ENCODE measurements around the gene NUDT22. TPM values are rescaled to one million over a fixed set of nuclear protein-coding genes. Genes with fewer than 3 reads are reported as not detected.

Gene NUDT22
- total RNA-seq, 3 donors from 2014 or later (not counting 1 experiment from before 2014, with no cell fraction given), result 59.1 to 79.1 (median 74.8) TPM

- Histone ChIP-seq H3K4me1 (ENCODE audit: control insufficient read depth, insufficient read depth, low read length) (peaks cover 25% of the 10 kb centered on the region), H3K36me3 (ENCODE audit: control insufficient read depth, insufficient read depth, low read length) (peaks cover 68% of the 10 kb centered on the region), H3K9me3 (ENCODE audit: control insufficient read depth, insufficient read depth, low read length) (no peaks in the 10 kb centered on the region), H3K27ac (ENCODE audit: low read length) (no peak overlapping the region), H3K27me3 (ENCODE audit: control insufficient read depth, insufficient read depth, low read length) (no peaks in the 10 kb centered on the region), H3K4me3 (ENCODE audit: low read length) (no peak overlapping the region)
- TF ChIP-seq, protein P1, sequence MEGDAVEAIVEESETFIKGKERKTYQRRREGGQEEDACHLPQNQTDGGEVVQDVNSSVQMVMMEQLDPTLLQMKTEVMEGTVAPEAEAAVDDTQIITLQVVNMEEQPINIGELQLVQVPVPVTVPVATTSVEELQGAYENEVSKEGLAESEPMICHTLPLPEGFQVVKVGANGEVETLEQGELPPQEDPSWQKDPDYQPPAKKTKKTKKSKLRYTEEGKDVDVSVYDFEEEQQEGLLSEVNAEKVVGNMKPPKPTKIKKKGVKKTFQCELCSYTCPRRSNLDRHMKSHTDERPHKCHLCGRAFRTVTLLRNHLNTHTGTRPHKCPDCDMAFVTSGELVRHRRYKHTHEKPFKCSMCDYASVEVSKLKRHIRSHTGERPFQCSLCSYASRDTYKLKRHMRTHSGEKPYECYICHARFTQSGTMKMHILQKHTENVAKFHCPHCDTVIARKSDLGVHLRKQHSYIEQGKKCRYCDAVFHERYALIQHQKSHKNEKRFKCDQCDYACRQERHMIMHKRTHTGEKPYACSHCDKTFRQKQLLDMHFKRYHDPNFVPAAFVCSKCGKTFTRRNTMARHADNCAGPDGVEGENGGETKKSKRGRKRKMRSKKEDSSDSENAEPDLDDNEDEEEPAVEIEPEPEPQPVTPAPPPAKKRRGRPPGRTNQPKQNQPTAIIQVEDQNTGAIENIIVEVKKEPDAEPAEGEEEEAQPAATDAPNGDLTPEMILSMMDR (IDR thresholded peaks at IDR 0.05), result no peak
- DNase-seq, result no peak
- peak overlapping the region in 1 of 2 donors; percentile 48 for H3K27ac Mint-ChIP-seq
- peaks cover 14% of the 10 kb centered on the region for H3K36me3 Mint-ChIP-seq
- H3K4me1 Mint-ChIP-seq, result peaks cover 17 to 25% of the 10 kb centered on the region in 2 donors
- intact Hi-C loops (cut with micrococcal nuclease), result loop anchor here (5.0 kb wide), 1 partner anchor 451 kb away; no protein-coding TSS in a partner anchor
- ATAC-seq, result no peak
- WGBS (ENCODE audit: insufficient coverage), result 89% methylated on average over 3 of the region's 3 CpGs
- no peak overlapping the region for H3K4me3 Mint-ChIP-seq
- H3K27me3 Mint-ChIP-seq (ENCODE audit: low read depth in 2 of 2), result no peaks in the 10 kb centered on the region
- H3K9me3 Mint-ChIP-seq, result no peaks in the 10 kb centered on the region
These were observed 24.5 kb upstream of the NUDT22 start for GRCh38 chr11:64201543-64201942.

GRCh38 chr11:64202992-64203391, 23.1 kb upstream of the NUDT22 start:
- ATAC-seq (no peak), DNase-seq (no peak)
- Mint-ChIP-seq H3K4me1 (peaks cover 22 to 37% of the 10 kb centered on the region in 2 donors), H3K27me3 (ENCODE audit: low read depth in 2 of 2) (no peaks in the 10 kb centered on the region), H3K27ac (no peak overlapping the region), H3K9me3 (no peaks in the 10 kb centered on the region), H3K36me3 (peaks cover 6% of the 10 kb centered on the region), H3K4me3 (no peak overlapping the region)
- over 99% methylated on average over 9 of the region's 9 CpGs for WGBS (ENCODE audit: insufficient coverage)
- Histone ChIP-seq H3K27me3 (ENCODE audit: control insufficient read depth, insufficient read depth, low read length) (no peaks in the 10 kb centered on the region), H3K4me3 (ENCODE audit: low read length) (no peak overlapping the region), H3K4me1 (ENCODE audit: control insufficient read depth, insufficient read depth, low read length) (peaks cover 37% of the 10 kb centered on the region), H3K9me3 (ENCODE audit: control insufficient read depth, insufficient read depth, low read length) (no peaks in the 10 kb centered on the region), H3K27ac (ENCODE audit: low read length) (no peak overlapping the region), H3K36me3 (ENCODE audit: control insufficient read depth, insufficient read depth, low read length) (peaks cover 53% of the 10 kb centered on the region)
- TF ChIP-seq, protein P1 (IDR thresholded peaks at IDR 0.05), result no peak
- intact Hi-C loops (cut with micrococcal nuclease), result loop anchor here (5.0 kb wide), 1 partner anchor 449 kb away; no protein-coding TSS in a partner anchor

GRCh38 chr11:64203421-64204079, 22.5 kb upstream of the NUDT22 start:
- peaks cover 52% of the 10 kb centered on the region for H3K36me3 ChIP-seq (ENCODE audit: control insufficient read depth, insufficient read depth, low read length)
- H3K4me1 ChIP-seq (ENCODE audit: control insufficient read depth, insufficient read depth, low read length), result peaks cover 43% of the 10 kb centered on the region
- Mint-ChIP-seq H3K27ac (no peak overlapping the region), H3K27me3 (ENCODE audit: low read depth in 2 of 2) (no peaks in the 10 kb centered on the region), H3K36me3 (peaks cover 6% of the 10 kb centered on the region), H3K4me3 (peak overlapping the region; percentile 35), H3K4me1 (peaks cover 22 to 43% of the 10 kb centered on the region in 2 donors), H3K9me3 (no peaks in the 10 kb centered on the region)
- no peak overlapping the region for H3K4me3 ChIP-seq (ENCODE audit: low read length)
- intact Hi-C loops (cut with micrococcal nuclease), result loop anchor here (1.0 to 5.0 kb wide), 2 partner anchors 101 to 449 kb away; no protein-coding TSS in a partner anchor
- no peak overlapping the region for H3K27ac ChIP-seq (ENCODE audit: low read length)
- ATAC-seq, result no peak
- DNase-seq, result no peak
- TF ChIP-seq, protein P1 (IDR thresholded peaks at IDR 0.05), result no peak
- 97% methylated on average over 27 of the region's 27 CpGs for WGBS (ENCODE audit: insufficient coverage)
- H3K9me3 ChIP-seq (ENCODE audit: control insufficient read depth, insufficient read depth, low read length), result no peaks in the 10 kb centered on the region
- H3K27me3 ChIP-seq (ENCODE audit: control insufficient read depth, insufficient read depth, low read length), result no peaks in the 10 kb centered on the region
